ENCODE data around the gene TAF1C. TPM values are rescaled to one million over a fixed set of nuclear protein-coding genes. Genes with fewer than 3 reads are reported as not detected.

TAF1C gene
- total and polyA plus RNA-seq, 3 experiments from 2014 or later: 6.4 to 51.2 (median 49.9) TPM

DNA sequence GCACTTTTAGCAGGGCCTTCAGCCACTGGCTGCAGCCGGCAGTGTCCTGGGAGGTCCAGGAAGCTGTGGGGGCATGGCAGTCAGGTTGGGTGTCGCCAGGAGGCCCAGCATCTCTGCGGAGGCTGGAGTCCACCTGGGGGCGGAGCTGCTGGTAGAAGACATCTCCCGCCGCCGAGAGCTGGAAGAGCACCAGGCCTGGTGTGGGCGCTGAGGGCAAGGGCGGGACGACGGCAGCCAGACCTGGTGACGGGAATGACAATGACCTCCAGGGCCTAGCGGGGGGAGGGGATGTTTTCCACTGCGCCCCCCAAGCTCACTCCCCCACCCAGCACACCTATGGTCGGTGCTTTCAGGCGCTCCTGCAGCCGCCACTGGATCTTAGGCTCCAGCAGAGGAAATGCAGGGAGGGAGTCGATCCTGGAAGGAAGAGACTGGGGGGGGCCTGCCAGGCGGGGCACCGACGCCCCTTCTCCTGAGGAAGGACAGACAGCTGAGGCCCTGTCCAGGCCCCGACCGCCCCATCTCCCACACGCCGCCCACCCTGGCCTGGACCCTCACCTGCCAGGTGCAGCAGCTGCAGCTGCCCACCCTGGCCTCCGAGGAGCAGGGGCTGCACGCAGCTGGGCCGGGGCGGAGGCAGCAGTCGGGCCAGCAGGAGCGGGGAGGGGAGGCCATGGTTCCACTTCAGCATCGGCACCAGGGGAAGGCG lies 7.1 kb downstream of the TAF1C start:
- peaks cover 0 to 66% (median 3%) of the 10 kb centered on the region in 3 donors for H3K36me3 Mint-ChIP-seq
- Histone ChIP-seq H3K9me3 (ENCODE audit: low read length) (no peaks in the 10 kb centered on the region), H3K4me3 (ENCODE audit: low read length) (no peak overlapping the region), H3K27me3 (ENCODE audit: insufficient read depth, low read length, poor library complexity, severe bottlenecking) (no peaks in the 10 kb centered on the region), H3K27ac (ENCODE audit: low read depth, low read length) (no peak overlapping the region), H3K4me1 (ENCODE audit: insufficient read depth, low read length) (no peaks in the 10 kb centered on the region), H3K36me3 (ENCODE audit: insufficient read depth, low read length) (peaks cover 9% of the 10 kb centered on the region)
- DNase-seq: no peak
- H3K27me3 Mint-ChIP-seq: no peaks in the 10 kb centered on the region
- CTCF ChIA-PET: interaction anchor here (1.1 to 1.4 kb wide), 2 partner anchors 63 to 95 kb away, joined by 3 read pairs; partner anchors contain the start of gene MBTPS1
- peaks cover 6 to 12% (median 12%) of the 10 kb centered on the region in 3 donors for H3K4me1 Mint-ChIP-seq
- POLR2A ChIA-PET: no interaction called here
- H3K4me3 Mint-ChIP-seq: no peak overlapping the region
- no peaks in the 10 kb centered on the region for H3K9me3 Mint-ChIP-seq
- H3K27ac Mint-ChIP-seq: no peak overlapping the region

DNA sequence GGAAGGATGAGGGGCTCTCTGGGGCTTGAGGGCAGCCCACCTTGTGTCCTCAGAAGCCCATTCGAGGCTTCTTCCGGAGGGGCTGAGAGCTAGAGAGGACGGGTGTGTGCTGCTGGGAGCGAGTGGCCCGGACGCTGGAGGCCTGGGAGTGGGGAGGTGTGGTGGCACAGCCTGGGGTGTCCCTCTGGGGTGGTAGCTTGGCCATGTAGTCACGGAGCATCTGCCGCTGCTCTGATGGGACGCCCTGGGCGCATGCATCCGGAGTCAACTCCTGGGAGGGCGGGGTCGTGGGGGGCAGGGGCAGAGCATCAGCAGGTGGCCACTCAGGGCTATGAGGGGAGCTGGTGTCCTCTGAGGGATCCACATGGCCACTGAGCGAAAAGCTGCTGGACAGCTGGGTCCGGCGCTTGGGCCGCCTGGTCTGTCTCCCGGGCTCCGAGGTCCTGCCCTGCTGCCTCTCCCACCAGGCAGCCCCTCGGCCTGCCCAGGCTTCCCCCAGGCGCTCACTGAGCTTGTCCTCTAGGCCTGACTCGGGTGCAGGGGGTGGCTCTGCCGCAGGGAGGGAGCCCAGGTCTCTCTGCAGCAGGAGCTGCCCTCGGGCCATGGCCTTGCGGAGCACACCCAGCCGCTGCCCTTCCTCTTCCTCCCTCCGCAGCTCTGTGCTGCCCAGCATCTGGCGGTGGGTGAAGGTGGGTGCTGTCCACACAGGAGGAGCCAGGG lies 7.8 kb downstream of the TAF1C start:
- no peak overlapping the region for H3K4me3 Mint-ChIP-seq
- Histone ChIP-seq H3K36me3 (ENCODE audit: insufficient read depth, low read length) (peaks cover 9% of the 10 kb centered on the region), H3K4me1 (ENCODE audit: insufficient read depth, low read length) (no peaks in the 10 kb centered on the region), H3K27me3 (ENCODE audit: insufficient read depth, low read length, poor library complexity, severe bottlenecking) (no peaks in the 10 kb centered on the region), H3K9me3 (ENCODE audit: low read length) (no peaks in the 10 kb centered on the region), H3K4me3 (ENCODE audit: low read length) (no peak overlapping the region), H3K27ac (ENCODE audit: low read depth, low read length) (no peak overlapping the region)
- H3K4me1 Mint-ChIP-seq: peaks cover 0 to 6% (median 5%) of the 10 kb centered on the region in 3 donors
- no peaks in the 10 kb centered on the region for H3K27me3 Mint-ChIP-seq
- POLR2A ChIA-PET: no interaction called here
- CTCF ChIA-PET: interaction anchor here (1.0 kb wide), 1 partner anchor 327 kb away, joined by 3 read pairs; no protein-coding TSS in a partner anchor
- peaks cover 0 to 59% (median 3%) of the 10 kb centered on the region in 3 donors for H3K36me3 Mint-ChIP-seq
- no peak for DNase-seq
- no peaks in the 10 kb centered on the region for H3K9me3 Mint-ChIP-seq
- H3K27ac Mint-ChIP-seq: peak overlapping the region in 1 of 8 donors; percentile 38

DNA sequence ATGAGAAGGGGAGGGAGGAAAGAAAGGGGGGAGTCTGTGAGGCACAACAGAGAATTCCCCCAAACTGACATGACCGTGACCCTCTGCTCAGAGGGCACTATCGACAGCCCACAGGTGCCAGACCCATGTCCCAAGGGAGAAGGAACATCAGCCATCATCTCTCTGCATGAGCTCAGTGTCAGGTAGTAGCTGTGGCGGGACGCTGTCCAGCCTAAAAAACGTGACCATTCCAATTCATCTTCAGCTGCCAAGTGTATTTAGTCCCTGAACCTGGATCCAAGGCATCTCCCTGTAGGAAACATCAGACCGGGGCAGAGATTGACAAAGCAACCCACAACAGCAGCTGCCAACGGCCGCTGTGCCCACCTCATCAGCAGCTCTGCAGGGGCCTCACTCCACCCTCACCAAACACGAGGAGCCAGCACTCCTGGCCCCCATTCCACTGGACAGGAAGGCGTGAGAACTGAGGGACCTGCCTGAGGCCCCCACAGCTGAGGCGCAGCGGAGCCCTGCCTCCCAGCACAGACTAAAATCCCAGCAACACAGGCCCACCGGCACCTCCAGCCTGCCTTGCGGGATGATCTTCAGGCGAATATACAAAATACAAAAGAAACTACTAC lies 8.6 kb downstream of the TAF1C start:
- Mint-ChIP-seq H3K27me3 (no peaks in the 10 kb centered on the region), H3K9me3 (no peaks in the 10 kb centered on the region), H3K4me1 (peaks cover 0 to 6% (median 5%) of the 10 kb centered on the region in 3 donors), H3K4me3 (no peak overlapping the region), H3K27ac (peak overlapping the region in 1 of 8 donors; percentile 29), H3K36me3 (peaks cover 0 to 51% (median 3%) of the 10 kb centered on the region in 3 donors)
- Histone ChIP-seq H3K36me3 (ENCODE audit: insufficient read depth, low read length) (peaks cover 9% of the 10 kb centered on the region), H3K27me3 (ENCODE audit: insufficient read depth, low read length, poor library complexity, severe bottlenecking) (no peaks in the 10 kb centered on the region), H3K9me3 (ENCODE audit: low read length) (no peaks in the 10 kb centered on the region), H3K27ac (ENCODE audit: low read depth, low read length) (no peak overlapping the region), H3K4me1 (ENCODE audit: insufficient read depth, low read length) (no peaks in the 10 kb centered on the region), H3K4me3 (ENCODE audit: low read length) (no peak overlapping the region)
- ChIA-PET POLR2A (no interaction called here), CTCF (interaction anchor here (1.0 to 1.1 kb wide), 2 partner anchors 9 to 328 kb away, joined by 3 to 5 read pairs; partner anchors contain the start of gene TAF1C)
- DNase-seq: no peak

DNA sequence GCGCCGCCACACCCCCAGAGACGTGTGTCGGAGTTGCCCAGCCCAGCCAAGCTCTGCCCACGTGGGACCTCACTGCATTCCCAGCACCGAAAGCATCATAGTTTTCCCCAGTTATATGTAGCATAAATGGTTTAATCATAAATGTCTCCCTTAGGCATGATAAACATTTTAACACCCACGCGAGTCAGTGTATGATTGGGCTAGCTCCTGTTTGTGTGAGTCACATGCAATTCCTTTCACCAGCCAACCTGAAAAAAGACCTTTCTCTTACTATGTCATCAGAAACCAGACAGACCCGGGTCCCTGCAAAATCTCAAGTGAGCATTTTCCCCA lies 9.2 kb downstream of the TAF1C start:
- peaks cover 0 to 2% of the 10 kb centered on the region in 2 donors for H3K27me3 Mint-ChIP-seq
- H3K36me3 Mint-ChIP-seq: peaks cover 0 to 46% (median under 1%) of the 10 kb centered on the region in 3 donors
- ChIA-PET POLR2A (no interaction called here), CTCF (interaction anchor here (1.0 to 1.1 kb wide), 2 partner anchors 9 to 329 kb away, joined by 3 to 5 read pairs; partner anchors contain the start of gene TAF1C)
- Histone ChIP-seq H3K27ac (ENCODE audit: low read depth, low read length) (no peak overlapping the region), H3K4me3 (ENCODE audit: low read length) (no peak overlapping the region), H3K27me3 (ENCODE audit: insufficient read depth, low read length, poor library complexity, severe bottlenecking) (no peaks in the 10 kb centered on the region), H3K4me1 (ENCODE audit: insufficient read depth, low read length) (no peaks in the 10 kb centered on the region), H3K36me3 (ENCODE audit: insufficient read depth, low read length) (peaks cover 8% of the 10 kb centered on the region), H3K9me3 (ENCODE audit: low read length) (no peaks in the 10 kb centered on the region)
- H3K9me3 Mint-ChIP-seq: no peaks in the 10 kb centered on the region
- peak overlapping the region in 1 of 8 donors; percentile 49 for H3K27ac Mint-ChIP-seq
- H3K4me3 Mint-ChIP-seq: no peak overlapping the region
- H3K4me1 Mint-ChIP-seq: peaks cover 0 to 6% (median 5%) of the 10 kb centered on the region in 3 donors
- no peak for DNase-seq

DNA sequence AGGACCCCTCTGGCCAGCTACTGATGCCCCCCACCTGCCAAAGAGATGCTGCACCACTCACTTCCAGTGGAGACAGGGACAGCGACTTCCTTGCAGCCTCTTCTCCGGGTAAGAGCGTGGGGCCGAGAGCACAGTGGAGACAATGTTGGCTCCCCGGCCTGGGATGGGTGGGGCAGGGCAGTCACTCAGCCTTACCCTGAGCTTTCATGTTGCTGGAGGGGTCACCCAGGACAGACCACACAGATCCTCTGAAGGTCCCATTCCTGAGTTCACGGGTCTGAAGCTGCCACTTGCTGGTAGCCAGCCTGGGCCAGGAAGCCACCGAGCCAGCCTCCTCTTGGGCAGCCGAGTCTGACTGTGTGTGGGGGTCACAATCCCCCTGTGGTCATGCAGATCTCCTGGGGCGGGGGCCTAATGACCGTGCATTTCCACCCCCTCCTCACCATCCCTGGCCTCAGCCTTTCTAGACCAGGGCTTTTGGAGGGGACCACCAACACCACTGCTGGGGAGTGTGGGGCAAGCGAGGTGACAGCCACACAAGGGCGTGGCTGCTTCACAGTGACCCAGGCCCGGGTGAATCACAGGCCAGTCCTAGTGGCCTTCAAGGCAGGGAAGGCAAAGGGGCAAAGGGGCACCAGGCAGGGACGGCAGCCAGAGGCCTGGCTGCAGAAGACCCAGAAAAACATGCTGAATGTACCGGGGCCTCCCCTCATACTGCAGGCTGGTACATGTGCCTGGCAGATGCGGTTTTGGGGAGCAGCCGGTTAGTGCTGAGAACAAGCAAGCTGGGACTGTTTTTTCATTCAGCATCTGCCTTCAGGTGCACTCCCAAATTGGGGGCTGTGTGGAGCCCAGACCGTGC lies 10.4 kb downstream of the TAF1C start:
- H3K4me1 Mint-ChIP-seq: peaks cover 0 to 6% (median 5%) of the 10 kb centered on the region in 3 donors
- Histone ChIP-seq H3K27ac (ENCODE audit: low read depth, low read length) (no peak overlapping the region), H3K36me3 (ENCODE audit: insufficient read depth, low read length) (no peaks in the 10 kb centered on the region), H3K9me3 (ENCODE audit: low read length) (no peaks in the 10 kb centered on the region), H3K4me3 (ENCODE audit: low read length) (no peak overlapping the region), H3K27me3 (ENCODE audit: insufficient read depth, low read length, poor library complexity, severe bottlenecking) (no peaks in the 10 kb centered on the region), H3K4me1 (ENCODE audit: insufficient read depth, low read length) (no peaks in the 10 kb centered on the region)
- ChIA-PET POLR2A (no interaction called here), CTCF (interaction anchor here (0.9 to 1.9 kb wide), 5 partner anchors 10 to 116 kb away, joined by 3 to 10 read pairs (median 6); partner anchors contain the start of gene TAF1C)
- H3K27me3 Mint-ChIP-seq: peaks cover 3 to 4% of the 10 kb centered on the region in 2 donors
- peaks cover 0 to 33% (median 0%) of the 10 kb centered on the region in 3 donors for H3K36me3 Mint-ChIP-seq
- DNase-seq: no peak
- H3K9me3 Mint-ChIP-seq: no peaks in the 10 kb centered on the region
- H3K4me3 Mint-ChIP-seq: no peak overlapping the region
- H3K27ac Mint-ChIP-seq: no peak overlapping the region

DNA sequence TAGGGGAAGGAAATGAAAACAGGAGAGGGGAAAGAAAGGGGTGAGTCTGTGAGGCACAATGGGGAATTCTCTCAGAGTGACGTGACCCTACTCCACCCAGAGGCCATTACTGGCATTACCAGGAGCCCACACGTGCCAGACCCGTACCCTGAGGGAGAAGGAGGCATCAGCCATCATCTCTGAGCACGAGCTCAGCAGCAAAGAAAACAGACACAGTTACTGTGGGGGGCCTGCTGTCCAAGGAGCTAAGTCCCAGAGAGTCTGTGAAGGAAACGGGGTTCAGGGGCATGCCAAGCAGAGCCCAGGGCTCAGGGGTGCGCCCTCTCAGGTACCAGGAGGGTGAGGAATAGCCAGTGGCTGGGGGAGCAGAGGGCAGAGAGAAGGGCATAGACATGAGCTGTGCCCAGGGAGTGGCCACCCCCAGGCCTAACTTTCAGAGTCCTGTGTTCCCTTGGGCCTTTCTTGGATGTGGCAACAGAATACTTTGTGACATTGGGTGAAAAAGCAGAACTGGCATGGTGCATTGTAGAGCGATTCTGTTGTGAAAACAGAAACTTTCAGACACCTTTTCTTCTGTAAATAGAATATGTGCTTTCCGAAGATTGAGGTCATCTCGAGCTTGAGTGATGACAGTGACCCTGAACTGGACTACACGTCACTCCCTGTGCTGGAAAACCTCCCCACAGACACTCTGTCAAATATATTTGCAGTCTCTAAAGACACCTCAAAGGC lies 11.3 kb downstream of the TAF1C start:
- H3K27me3 Mint-ChIP-seq: peaks cover 3 to 7% of the 10 kb centered on the region in 2 donors
- H3K27me3 ChIP-seq (ENCODE audit: insufficient read depth, low read length, poor library complexity, severe bottlenecking): no peaks in the 10 kb centered on the region
- H3K9me3 ChIP-seq (ENCODE audit: low read length): no peaks in the 10 kb centered on the region
- ChIA-PET POLR2A (no interaction called here), CTCF (interaction anchor here (0.8 to 1.9 kb wide), 7 partner anchors 8 to 219 kb away, joined by 3 to 10 read pairs (median 4); partner anchors contain the start of gene TAF1C)
- H3K27ac Mint-ChIP-seq: peak overlapping the region in 2 of 8 donors; percentile 31 to 78
- no peak overlapping the region for H3K4me3 Mint-ChIP-seq
- H3K36me3 ChIP-seq (ENCODE audit: insufficient read depth, low read length): no peaks in the 10 kb centered on the region
- H3K27ac ChIP-seq (ENCODE audit: low read depth, low read length): no peak overlapping the region
- no peaks in the 10 kb centered on the region for H3K9me3 Mint-ChIP-seq
- H3K4me1 Mint-ChIP-seq: peaks cover 0 to 6% (median 5%) of the 10 kb centered on the region in 3 donors
- no peaks in the 10 kb centered on the region for H3K4me1 ChIP-seq (ENCODE audit: insufficient read depth, low read length)
- H3K4me3 ChIP-seq (ENCODE audit: low read length): no peak overlapping the region
- peak in 4 of 5 donors; percentile 20 to 37 (median 28) for DNase-seq
- peaks cover 0 to 25% (median 0%) of the 10 kb centered on the region in 3 donors for H3K36me3 Mint-ChIP-seq

DNA sequence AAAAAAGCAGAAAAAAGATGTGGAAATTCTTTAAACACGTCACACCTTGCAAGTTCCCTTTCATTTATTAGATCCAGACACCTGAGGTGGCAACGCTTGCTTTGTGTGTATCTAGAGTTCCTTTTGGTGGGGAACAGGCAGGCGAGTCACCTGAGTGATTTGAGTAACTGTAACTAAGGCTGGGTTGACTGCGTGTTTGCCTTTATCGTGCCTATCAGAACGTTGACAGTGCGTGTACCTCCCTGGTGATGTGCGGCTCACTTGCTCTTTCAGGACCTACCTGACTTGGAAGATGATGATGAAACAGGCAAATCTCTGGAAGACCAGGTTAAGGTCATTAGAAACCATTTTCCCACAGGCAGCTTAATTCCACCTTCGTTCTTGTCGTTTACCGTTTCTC lies 12.5 kb downstream of the TAF1C start:
- Histone ChIP-seq H3K9me3 (ENCODE audit: low read length) (no peaks in the 10 kb centered on the region), H3K36me3 (ENCODE audit: insufficient read depth, low read length) (no peaks in the 10 kb centered on the region), H3K27me3 (ENCODE audit: insufficient read depth, low read length, poor library complexity, severe bottlenecking) (no peaks in the 10 kb centered on the region), H3K4me3 (ENCODE audit: low read length) (no peak overlapping the region), H3K27ac (ENCODE audit: low read depth, low read length) (no peak overlapping the region), H3K4me1 (ENCODE audit: insufficient read depth, low read length) (no peaks in the 10 kb centered on the region)
- Mint-ChIP-seq H3K4me3 (no peak overlapping the region), H3K4me1 (peaks cover 0 to 6% (median 5%) of the 10 kb centered on the region in 3 donors), H3K27ac (no peak overlapping the region), H3K36me3 (peaks cover 0 to 17% (median 0%) of the 10 kb centered on the region in 3 donors), H3K9me3 (no peaks in the 10 kb centered on the region), H3K27me3 (peaks cover 10 to 16% of the 10 kb centered on the region in 2 donors)
- no peak for DNase-seq
- ChIA-PET CTCF (interaction anchor here (0.8 to 2.3 kb wide), 5 partner anchors 9 to 218 kb away, joined by 3 to 10 read pairs (median 6); partner anchors contain the start of gene TAF1C), POLR2A (no interaction called here)

Data from CD8-positive, alpha-beta memory T cell (primary cell).